Placental pericyte (primary cell): ENCODE measurements around the gene IBA57. TPM values are rescaled to one million over a fixed set of nuclear protein-coding genes. Genes with fewer than 3 reads are reported as not detected.

Experiments used
- small RNA-seq: library from RNA; depleted of rRNA; stranded (forward); fragments of <200 nt; gene quantifications from one replicate; pipeline ENCODE3, GENCODE V24; 2012; ENCODE audit warnings: low replicate concordance
- total RNA-seq: library from RNA; depleted of rRNA; stranded (reverse); fragments of >200 nt; gene quantifications from 2 replicates; pipeline ENCODE4 v1.2.3, GENCODE V29; 2012

The IBA57 gene
- 6.8 and 7.9 TPM in 2 replicates for total RNA-seq

DNA sequence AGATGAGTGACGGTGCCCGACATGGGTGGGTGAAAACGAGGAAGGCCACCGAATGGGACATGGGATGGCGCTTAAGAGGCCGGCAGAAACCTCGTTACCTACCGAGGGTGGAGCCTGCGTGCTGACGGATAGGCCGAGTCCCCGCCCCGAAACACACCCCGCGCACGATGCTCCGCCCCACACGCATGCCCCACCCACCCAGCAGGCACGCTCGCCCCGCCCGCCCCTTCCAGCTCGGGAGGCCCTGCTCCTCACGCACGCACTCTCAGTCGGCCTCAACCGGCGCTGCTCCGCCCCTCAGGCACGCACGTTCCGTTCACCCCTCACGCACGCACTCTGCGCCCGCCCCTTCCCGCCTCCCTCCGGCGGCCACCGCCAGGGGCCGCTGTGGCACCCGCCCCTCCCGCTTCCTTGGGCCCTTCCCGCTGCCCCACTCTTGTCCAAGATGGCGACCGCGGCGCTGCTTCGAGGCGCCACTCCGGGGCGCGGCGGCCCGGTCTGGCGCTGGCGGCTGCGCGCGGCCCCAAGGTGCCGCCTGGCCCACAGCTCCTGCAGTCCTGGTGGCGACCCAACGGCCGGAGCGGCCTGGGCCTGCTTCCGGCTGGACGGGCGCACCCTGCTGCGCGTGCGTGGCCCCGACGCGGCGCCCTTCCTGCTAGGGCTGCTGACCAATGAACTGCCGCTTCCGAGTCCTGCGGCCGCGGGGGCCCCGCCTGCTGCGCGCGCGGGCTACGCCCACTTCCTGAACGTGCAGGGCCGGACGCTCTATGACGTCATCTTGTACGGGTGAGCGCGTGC lies at the start of gene IBA57:
Gene IBA57 (plus strand): TSS at position 433 of the 798 bp plus-strand sequence. CDS start 13 bp downstream, at position 446.

DNA sequence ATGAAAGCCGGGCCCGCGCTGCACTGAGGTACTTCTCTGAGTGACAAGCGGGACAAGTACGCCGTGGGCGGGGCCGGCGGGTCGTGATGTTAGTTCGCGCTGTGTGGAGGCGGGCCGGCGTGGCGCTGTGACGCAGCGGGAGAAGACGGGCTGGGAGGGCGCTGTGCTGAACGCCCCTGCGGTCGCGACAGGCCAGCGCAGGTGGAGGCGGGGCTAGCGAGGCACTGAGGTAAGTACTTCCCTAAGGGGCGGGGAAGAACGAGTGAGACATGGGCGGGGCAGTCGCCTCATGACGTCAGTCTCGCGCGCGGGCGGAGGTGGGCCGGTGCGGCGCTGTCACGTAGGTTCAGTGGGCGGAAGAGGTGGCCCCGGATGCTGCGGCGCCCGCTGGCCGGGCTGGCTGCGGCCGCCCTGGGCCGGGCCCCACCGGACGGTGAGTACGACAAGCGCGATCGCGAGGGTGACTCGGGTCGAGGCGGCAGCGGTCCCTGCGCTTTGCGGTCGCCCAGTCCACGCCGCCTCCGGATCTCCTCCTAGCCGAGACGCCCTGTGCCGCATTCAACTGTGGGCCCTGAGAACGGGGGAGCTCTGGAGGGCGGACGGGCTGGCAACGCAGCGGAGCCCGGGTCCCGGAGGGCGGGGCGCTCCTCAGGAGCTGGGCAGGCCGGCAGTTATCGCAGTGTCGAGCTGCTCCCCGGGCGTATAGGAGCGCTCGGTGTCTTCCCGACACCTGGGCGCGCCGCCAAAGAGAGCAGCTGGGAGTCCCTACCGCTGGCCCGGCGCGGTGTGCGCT lies 25.5 kb upstream of the IBA57 start, which contains the start of gene GUK1:
Gene GUK1 (plus strand): TSS at position 349 of the 793 bp plus-strand sequence. CDS start 24 bp downstream, at position 373.

GRCh38 chr1:228149406-228150119 lies 16.0 kb upstream of the IBA57 start, which contains the start of gene GJC2:
GJC2 (plus strand) TSS chr1:228149930; CDS start chr1:228157759, 7,829 bp downstream.

DNA sequence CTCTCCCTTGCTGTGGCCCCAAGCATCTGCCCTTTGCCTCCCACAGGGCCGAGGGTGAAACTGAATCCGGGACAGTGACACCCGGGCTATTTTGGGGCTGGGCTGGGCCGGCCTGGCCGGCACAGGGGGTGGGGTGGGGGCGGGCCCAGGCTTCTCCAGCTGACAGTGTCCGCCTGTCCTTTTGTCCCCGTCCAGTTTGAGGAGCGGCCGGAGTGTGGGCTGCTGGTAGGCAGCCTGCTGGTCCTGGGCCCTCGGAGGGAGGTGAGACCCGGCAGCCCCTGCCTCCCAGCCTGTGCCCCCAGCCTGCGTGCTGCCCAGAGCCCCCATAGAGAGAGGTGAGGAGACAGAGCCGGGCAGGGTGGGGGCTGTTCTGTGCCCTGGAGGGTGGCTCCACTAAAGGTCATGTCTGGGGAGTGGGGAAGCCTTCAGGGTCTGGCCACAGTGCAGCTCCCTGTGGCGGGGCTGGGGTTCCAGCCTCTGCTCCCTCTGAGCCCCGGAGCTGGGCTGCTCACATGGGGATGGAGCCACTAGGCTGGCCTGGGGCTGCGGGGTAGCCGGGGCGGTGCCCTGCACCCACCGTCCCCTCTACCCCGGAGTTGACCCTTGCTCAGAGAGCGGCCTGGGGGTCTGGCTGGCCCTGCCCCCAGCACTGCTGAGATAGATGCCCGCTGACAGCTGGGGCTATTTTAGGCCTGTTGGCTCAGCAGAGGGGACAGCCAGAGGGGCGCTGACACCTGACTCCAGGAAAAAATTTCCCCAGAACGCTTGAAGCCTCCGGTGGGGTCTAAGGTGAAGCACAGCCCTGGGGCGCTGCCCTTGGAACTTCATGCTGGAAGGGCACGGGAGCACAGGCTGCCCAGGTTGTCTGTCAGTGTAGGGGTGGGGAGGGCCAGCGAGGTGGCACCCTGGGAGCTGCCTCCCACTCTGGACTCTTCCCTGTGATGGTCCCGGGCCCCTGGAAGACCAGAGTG lies 42.5 kb downstream of the IBA57 start, which contains the start of gene OBSCN:
Gene OBSCN (plus strand): TSS at position 194 of the 971 bp plus-strand sequence. CDS start 3,740 bp downstream, outside the sequence.

Small RNA genes lying within 50 kb of the gene (small RNA-seq; reads per million reads assigned to genes)
- not detected for gene AL359510.1

Other genes with a start within 250 kb of the IBA57 start
- gene WNT9A, start 217.9 kb upstream of the IBA57 start, total RNA-seq: 0.14 and 0.66 TPM in 2 replicates
- gene WNT3A, start 158.8 kb upstream of the IBA57 start, total RNA-seq: not detected in 2 replicates
- gene ARF1, start 83.1 kb upstream of the IBA57 start, total RNA-seq: 477 and 567 TPM in 2 replicates
- gene C1orf35, start 62.5 kb upstream of the IBA57 start, total RNA-seq: 6.4 and 7.7 TPM in 2 replicates
- 40.3 and 48.5 TPM in 2 replicates for gene MRPL55, start 56.5 kb upstream of the IBA57 start, total RNA-seq
- gene GUK1, start 25.5 kb upstream of the IBA57 start, total RNA-seq: 315 and 320 TPM in 2 replicates
- gene GJC2, start 15.9 kb upstream of the IBA57 start, total RNA-seq: 2.4 and 3.0 TPM in 2 replicates
- gene OBSCN, start 42.2 kb downstream of the IBA57 start, total RNA-seq: 6.2 and 14.7 TPM in 2 replicates
- gene TRIM11, start 241.0 kb downstream of the IBA57 start, total RNA-seq: 32.2 and 35.1 TPM in 2 replicates